Skin of body (tissue), 2 donors: ENCODE results near the gene SGSM2. TPM values are rescaled to one million over a fixed set of nuclear protein-coding genes. Genes with fewer than 3 reads are reported as not detected.

Experiments used
- DNase-seq: peaks from one replicate; lab custom pipeline; 2025; lab: John Stamatoyannopoulos, UW
- total RNA-seq: library from RNA; depleted of rRNA; stranded (reverse); fragments of >200 nt; gene quantifications from one replicate; pipeline ENCODE4 v1.2.3, GENCODE V29; 2014

The SGSM2 gene
- total RNA-seq, 1 donor from 2014 or later: 36.3 TPM

- no peak for DNase-seq
These were observed 48.2 kb downstream of the SGSM2 start for GRCh38 chr17:2385240-2386210.

- no peak for DNase-seq
These were observed 49.2 kb downstream of the SGSM2 start for GRCh38 chr17:2386400-2387085.

- no peak for DNase-seq
These were observed 50.1 kb downstream of the SGSM2 start for GRCh38 chr17:2387086-2388019.

GRCh38 chr17:2388020-2388682 is 50.9 kb downstream of the SGSM2 start:
- DNase-seq: no peak

GRCh38 chr17:2388683-2389055 is 51.4 kb downstream of the SGSM2 start:
- no peak for DNase-seq

- DNase-seq: peak; percentile 47
These were observed 53.0 kb downstream of the SGSM2 start for GRCh38 chr17:2390199-2390836.

GRCh38 chr17:2391597-2392251 is 54.4 kb downstream of the SGSM2 start:
- DNase-seq: no peak

GRCh38 chr17:2392252-2393173 is 55.2 kb downstream of the SGSM2 start:
- peak; percentile 90 for DNase-seq

GRCh38 chr17:2393174-2393953 is 56.1 kb downstream of the SGSM2 start:
- DNase-seq: peak; percentile 89

GRCh38 chr17:2393954-2394749 is 56.9 kb downstream of the SGSM2 start:
- DNase-seq: peak; percentile 59

- DNase-seq: no peak
These were observed 57.5 kb downstream of the SGSM2 start for GRCh38 chr17:2394775-2395201.

GRCh38 chr17:2395258-2396181 is 58.2 kb downstream of the SGSM2 start:
- DNase-seq: no peak

- no peak for DNase-seq
These were observed 58.9 kb downstream of the SGSM2 start for GRCh38 chr17:2396192-2396567.

GRCh38 chr17:2396568-2397246 is 59.4 kb downstream of the SGSM2 start:
- DNase-seq: peak; percentile 90
